B cell (primary cell): ENCODE data around the gene ZNF521. TPM values are rescaled to one million over a fixed set of nuclear protein-coding genes. Genes with fewer than 3 reads are reported as not detected.

Source experiments
- ATAC-seq: fragments of 200-7000 bp; cut with Tn5 transposase; one replicate; pipeline ENCODE4 v1.10.0; 2021; ENCODE audit warnings: low read depth, mild to moderate bottlenecking, moderate number of reproducible peaks, moderate library complexity
- CTCF ChIA-PET: fragments of 350-600 bp; sonication (Branson Sonifier 250); formaldehyde crosslinking; loops from one replicate; lab custom pipeline; 2021; ENCODE audit warnings: antibody characterized with exemption, inconsistent platforms; lab: Charles Lee
- POLR2A ChIA-PET: fragments of 350-600 bp; sonication (Branson Sonifier 250); formaldehyde crosslinking; loops from one replicate; lab custom pipeline; 2021; ENCODE audit warnings: antibody characterized with exemption; lab: Charles Lee
- DNase-seq: peaks from one replicate; pipeline ENCODE4 v3.0.0; 2013
- H2AFZ ChIP-seq: 2 replicates; pipeline ENCODE4 v1.6.1; 2012; ENCODE audit warnings: mild to moderate bottlenecking, low read depth, low read length; ENCODE audit not compliant: insufficient read depth, poor library complexity, severe bottlenecking
- H3K27ac ChIP-seq, 2 donors: 1 replicate in 1 of 2; 2 replicates in 1 of 2; pipeline ENCODE4 v1.5.1; 2012 to 2013; ENCODE audit warnings: low read length in 2 of 2, mild to moderate bottlenecking in 2 of 2, moderate library complexity in 1 of 2
- H3K27me3 ChIP-seq, 4 experiments: fragments of 200-600 bp in 1 of 4; sonication (generic) in 1 of 4; replicated peaks in 1 of 4; 1 replicate in 2 of 4; 2 replicates in 2 of 4; pipeline versions ENCODE4 v1.6.1 to v1.7.0; 2013 to 2016; ENCODE audit warnings: low read length in 3 of 4, mild to moderate bottlenecking in 2 of 4, mixed read lengths in 1 of 4, moderate library complexity in 1 of 4; ENCODE audit not compliant: insufficient read depth in 4 of 4, control insufficient read depth in 3 of 4; ENCODE audit errors: control extremely low read depth in 1 of 4
- H3K36me3 ChIP-seq, 2 experiments: replicated peaks in 1 of 2; 1 replicate in 1 of 2; 2 replicates in 1 of 2; pipeline versions ENCODE4 v1.6.1 to v1.7.1; 2013; ENCODE audit warnings: low read length in 1 of 2; ENCODE audit not compliant: insufficient read depth in 2 of 2, control insufficient read depth in 1 of 2; ENCODE audit errors: control extremely low read depth in 1 of 2, extremely low read depth in 1 of 2
- H3K4me1 ChIP-seq, 2 donors: fragments of 200-600 bp in 1 of 2; sonication (generic) in 1 of 2; 1 replicate in 1 of 2; 2 replicates in 1 of 2; pipeline versions ENCODE4 v1.5.1 to v1.6.1; 2013 to 2017; ENCODE audit warnings: low read length in 2 of 2; ENCODE audit not compliant: control insufficient read depth in 2 of 2, insufficient read depth in 2 of 2
- H3K4me2 ChIP-seq: replicated peaks from 2 replicates; pipeline ENCODE3; 2012; ENCODE audit warnings: mild to moderate bottlenecking, low read depth, low read length; ENCODE audit not compliant: poor library complexity, severe bottlenecking
- H3K4me3 ChIP-seq, 5 experiments: fragments of 200-600 bp in 1 of 5; sonication (generic) in 1 of 5; 1 replicate in 3 of 5; 2 replicates in 2 of 5; pipeline versions ENCODE4 v1.5.1 to v1.7.0; 2011 to 2016; ENCODE audit warnings: low read length in 4 of 5, mild to moderate bottlenecking in 4 of 5, low read depth in 2 of 5, control low read depth in 1 of 5, moderate library complexity in 1 of 5; ENCODE audit not compliant: insufficient read depth in 1 of 5; ENCODE audit errors: control extremely low read depth in 1 of 5, extremely low read depth in 1 of 5
- H3K79me2 ChIP-seq: fragments of 200-600 bp; sonication (generic); one replicate; pipeline ENCODE4 v1.6.0; 2016; ENCODE audit warnings: low read length; ENCODE audit not compliant: control insufficient read depth, insufficient read depth
- H3K9ac ChIP-seq: fragments of 200-600 bp; sonication (generic); 2 replicates; pipeline ENCODE4 v1.6.1; 2017; ENCODE audit warnings: mild to moderate bottlenecking, low read length, moderate library complexity
- H3K9me3 ChIP-seq, 3 donors: one replicate each; pipeline versions ENCODE4 v1.6.1 to v1.7.1; 2013; ENCODE audit warnings: low read length in 2 of 3; ENCODE audit not compliant: control insufficient read depth in 2 of 3, insufficient read depth in 1 of 3; ENCODE audit errors: control extremely low read depth in 1 of 3
- H4K20me1 ChIP-seq: 2 replicates; pipeline ENCODE4 v1.6.0; 2012; ENCODE audit warnings: mild to moderate bottlenecking, low read length; ENCODE audit not compliant: insufficient read depth, control insufficient read depth, poor library complexity, severe bottlenecking
- H3K27ac Mint-ChIP-seq: one replicate; pipeline ENCODE4 v1.8.0; 2021; ENCODE audit warnings: mixed read lengths
- H3K27me3 Mint-ChIP-seq: one replicate; pipeline ENCODE4 v1.8.0; 2021; ENCODE audit warnings: mixed read lengths
- H3K4me1 Mint-ChIP-seq: one replicate; pipeline ENCODE4 v1.8.0; 2021; ENCODE audit warnings: mixed read lengths
- H3K4me3 Mint-ChIP-seq: one replicate; pipeline ENCODE4 v1.8.0; 2021; ENCODE audit warnings: mixed read lengths
- H3K9me3 Mint-ChIP-seq: one replicate; pipeline ENCODE4 v1.8.0; 2022; ENCODE audit warnings: mixed read lengths; ENCODE audit not compliant: insufficient read depth
- CTCF ChIP-seq: fragments of 200-600 bp; IDR thresholded peaks from one replicate; pipeline ENCODE4 v1.8.0; 2022; ENCODE audit warnings: antibody characterized with exemption, mild to moderate bottlenecking
- EZH2 ChIP-seq: IDR thresholded peaks from 2 replicates; pipeline ENCODE4 v1.6.1; 2012; ENCODE audit warnings: borderline replicate concordance, low read depth, mild to moderate bottlenecking, moderate library complexity, low read length; ENCODE audit not compliant: insufficient read depth, poor library complexity, severe bottlenecking
- WGBS: methylation state at CpG from one replicate; pipeline ENCODE4 v1.1.5; 2013; ENCODE audit warnings: missing lambda C conversion rate; ENCODE audit not compliant: insufficient coverage; 5-methylcytosine and 5-hydroxymethylcytosine counted together
- intact Hi-C: fragments of 100-400 bp; cut with micrococcal nuclease; formaldehyde crosslinking; loops from one replicate; pipeline ENCODE4 v1.10.0; 2022
- polyA plus RNA-seq: library from polyadenylated mRNA; depleted of rRNA; stranded (reverse); fragments of >200 nt; gene quantifications from 2 replicates; pipeline ENCODE4 v1.2.3, GENCODE V29; 2012
- total RNA-seq, 2 donors: library from RNA; stranded (reverse); fragments of 120-200 nt in 1 of 2; gene quantifications; 1 replicate in 1 of 2; 2 replicates in 1 of 2; pipeline versions ENCODE4 v1.2.3 to v1.2.4, GENCODE V29; 2013 to 2022

ZNF521 gene
- total and polyA plus RNA-seq, 2 donors (not counting 1 experiment from before 2014, with no cell fraction given), result 0.04 to 9.0 TPM

GRCh38 chr18:25256439-25256838 is 95.5 kb downstream of the ZNF521 start:
- ChIA-PET POLR2A (no interaction called here), CTCF (no interaction called here)
- no peaks in the 10 kb centered on the region for H3K4me1 Mint-ChIP-seq
- Histone ChIP-seq H3K9ac (no peak overlapping the region), H3K27ac (no peak overlapping the region), H3K4me3 (no peak overlapping the region), H3K79me2 (no peaks in the 10 kb centered on the region), H3K4me1 (no peaks in the 10 kb centered on the region), H3K9me3 (no peaks in the 10 kb centered on the region), H4K20me1 (no peaks in the 10 kb centered on the region), H3K36me3 (no peaks in the 10 kb centered on the region), H3K27me3 (no peaks in the 10 kb centered on the region), H2AFZ (no peak overlapping the region), H3K4me2 (no peak overlapping the region)
- ATAC-seq (no peak), DNase-seq (no peak)
- peaks cover 12% of the 10 kb centered on the region for H3K27me3 Mint-ChIP-seq
- WGBS, result 94% methylated on average over 4 of the region's 4 CpGs
- no peaks in the 10 kb centered on the region for H3K9me3 Mint-ChIP-seq
- no peak overlapping the region for H3K4me3 Mint-ChIP-seq
- intact Hi-C loops, result no loop called here
- no peak overlapping the region for H3K27ac Mint-ChIP-seq
- TF ChIP-seq CTCF, result no peak
- TF ChIP-seq EZH2, result no peak

GRCh38 chr18:25253779-25254178 is 98.2 kb downstream of the ZNF521 start:
- Mint-ChIP-seq H3K4me3 (no peak overlapping the region), H3K9me3 (no peaks in the 10 kb centered on the region), H3K27me3 (peaks cover 10% of the 10 kb centered on the region), H3K27ac (no peak overlapping the region), H3K4me1 (no peaks in the 10 kb centered on the region)
- ATAC-seq, result no peak
- no peak overlapping the region for H3K4me2 ChIP-seq
- DNase-seq, result no peak
- intact Hi-C loops, result no loop called here
- no peak overlapping the region for H2AFZ ChIP-seq
- ChIA-PET CTCF (no interaction called here), POLR2A (no interaction called here)
- no peak overlapping the region for H3K9ac ChIP-seq
- no peak overlapping the region for H3K27ac ChIP-seq
- H4K20me1 ChIP-seq, result no peaks in the 10 kb centered on the region
- TF ChIP-seq CTCF (no peak), EZH2 (no peak)
- H3K27me3 ChIP-seq, result no peaks in the 10 kb centered on the region
- no peaks in the 10 kb centered on the region for H3K79me2 ChIP-seq
- WGBS, result no CpG with 5 or more reads among the region's 1 CpG
- H3K4me1 ChIP-seq, result no peaks in the 10 kb centered on the region
- H3K36me3 ChIP-seq, result no peaks in the 10 kb centered on the region
- no peak overlapping the region for H3K4me3 ChIP-seq
- H3K9me3 ChIP-seq, result no peaks in the 10 kb centered on the region
